Measurements from ENCODE around the gene RPS16. TPM values are rescaled to one million over a fixed set of nuclear protein-coding genes. Genes with fewer than 3 reads are reported as not detected.

Gene RPS16
- total RNA-seq, 4 donors from 2014 or later = 718 to 1,665 (median 1,335) TPM

GRCh38 chr19:39470724-39471339 is 35.1 kb upstream of the RPS16 start:
- peaks cover 0 to 76% (median 35%) of the 10 kb centered on the region in 4 donors for H3K36me3 ChIP-seq
- H3K27ac ChIP-seq = no peak overlapping the region
- no peaks in the 10 kb centered on the region for H3K4me1 ChIP-seq
- H3K27me3 ChIP-seq = no peaks in the 10 kb centered on the region
- DNase-seq = no peak
- H3K9me3 ChIP-seq = no peaks in the 10 kb centered on the region
- H3K4me3 ChIP-seq = no peak overlapping the region
- intact Hi-C loops (cut with DNase I; ENCODE audit: low total_unique reads) = loop anchor here (10.0 kb wide), 1 partner anchor 64 kb away; the partner anchor contains the start of gene EID2B
- in situ Hi-C loops (cut with MboI; ENCODE audit: low pct_ligation_motif_present in 1 of 4, low pct_unique_long_range_greater_than_20kb in 1 of 4, low sequenced_read_pairs in 3 of 4) = no loop called here
- no peak for TF ChIP-seq POLR2A (IDR thresholded peaks at IDR 0.05)
- TF ChIP-seq POLR2AphosphoS5 (IDR thresholded peaks at IDR 0.05) = no peak
- no peak for TF ChIP-seq CTCF (IDR thresholded peaks at IDR 0.05)
- TF ChIP-seq EP300 (IDR thresholded peaks at IDR 0.05; ENCODE audit: low read depth) = no peak
- WGBS, 2 donors (ENCODE audit: low coverage in 1 of 2) = 84 to 100% methylated on average over 1 to 7 of the region's 7 CpGs

GRCh38 chr19:39469567-39469966 is 33.8 kb upstream of the RPS16 start:
- DNase-seq = no peak
- Histone ChIP-seq H3K4me1 (no peaks in the 10 kb centered on the region), H3K9me3 (no peaks in the 10 kb centered on the region), H3K36me3 (peaks cover 0 to 86% (median 39%) of the 10 kb centered on the region in 4 donors), H3K4me3 (no peak overlapping the region), H3K27me3 (no peaks in the 10 kb centered on the region), H3K27ac (no peak overlapping the region)
- WGBS, 2 donors (ENCODE audit: low coverage in 1 of 2) = 81% methylated on average over 6 of the region's 6 CpGs; no CpG with 5 or more reads in 1 of the 2 donors
- in situ Hi-C loops (cut with MboI; ENCODE audit: low pct_ligation_motif_present in 1 of 4, low pct_unique_long_range_greater_than_20kb in 1 of 4, low sequenced_read_pairs in 3 of 4) = no loop called here
- TF ChIP-seq POLR2AphosphoS5 (IDR thresholded peaks at IDR 0.05) = no peak
- no peak for TF ChIP-seq POLR2A (IDR thresholded peaks at IDR 0.05)
- TF ChIP-seq CTCF (IDR thresholded peaks at IDR 0.05) = no peak
- intact Hi-C loops (cut with DNase I; ENCODE audit: low total_unique reads) = no loop called here

DNA sequence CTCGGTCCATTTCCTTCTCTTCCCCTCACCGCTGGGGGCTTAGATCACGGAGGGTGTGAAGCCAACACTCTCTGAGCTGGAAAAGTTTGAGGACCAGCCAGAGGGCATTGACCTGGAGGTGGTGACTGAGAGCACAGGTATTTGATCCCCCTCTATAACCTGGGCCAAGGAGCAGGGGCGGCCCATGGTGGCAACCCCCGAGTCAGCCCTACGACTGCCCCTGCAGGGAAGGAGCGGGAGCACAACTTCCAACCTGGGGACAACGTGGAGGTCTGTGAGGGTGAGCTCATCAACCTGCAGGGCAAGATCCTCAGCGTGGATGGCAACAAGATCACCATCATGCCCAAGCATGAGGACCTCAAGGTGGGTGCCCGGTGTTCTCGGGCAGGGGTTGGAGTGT is 33.3 kb upstream of the RPS16 start:
- WGBS, 2 donors (ENCODE audit: low coverage in 1 of 2) = 92% methylated on average over 11 of the region's 11 CpGs; no CpG with 5 or more reads in 1 of the 2 donors
- H3K27me3 ChIP-seq = no peaks in the 10 kb centered on the region
- no peak for TF ChIP-seq CTCF (IDR thresholded peaks at IDR 0.05)
- no peak for TF ChIP-seq POLR2AphosphoS5 (IDR thresholded peaks at IDR 0.05)
- TF ChIP-seq POLR2A (IDR thresholded peaks at IDR 0.05) = no peak
- no peak for TF ChIP-seq EP300 (IDR thresholded peaks at IDR 0.05; ENCODE audit: low read depth)
- no peak overlapping the region for H3K27ac ChIP-seq
- H3K9me3 ChIP-seq = no peaks in the 10 kb centered on the region
- no peak overlapping the region for H3K4me3 ChIP-seq
- in situ Hi-C loops (cut with MboI; ENCODE audit: low pct_ligation_motif_present in 1 of 4, low pct_unique_long_range_greater_than_20kb in 1 of 4, low sequenced_read_pairs in 3 of 4) = no loop called here
- H3K36me3 ChIP-seq = peaks cover 0 to 88% (median 42%) of the 10 kb centered on the region in 4 donors
- H3K4me1 ChIP-seq = no peaks in the 10 kb centered on the region
- DNase-seq = no peak
- intact Hi-C loops (cut with DNase I; ENCODE audit: low total_unique reads) = no loop called here

DNA sequence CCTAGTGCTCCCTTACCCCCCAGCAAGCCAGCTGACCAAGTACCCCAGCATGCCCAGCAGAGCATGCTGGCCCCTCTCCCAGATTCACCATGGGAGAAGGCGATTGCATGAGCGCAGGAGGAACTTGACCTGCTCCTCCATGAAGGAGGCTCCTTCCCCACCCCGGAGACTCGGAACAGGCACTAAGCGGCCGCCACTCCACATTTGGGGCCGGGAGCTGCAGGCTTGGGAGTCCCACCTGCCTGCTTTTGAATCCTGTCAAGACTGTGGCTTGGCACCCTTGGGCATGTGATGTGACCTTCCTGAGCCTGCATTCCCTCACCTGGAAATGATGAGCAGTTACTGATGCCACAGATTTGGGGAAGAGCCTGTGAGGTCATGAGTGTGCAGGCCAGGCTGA is 32.2 kb upstream of the RPS16 start:
- intact Hi-C loops (cut with DNase I; ENCODE audit: low total_unique reads) (no loop called here), in situ Hi-C loops (cut with MboI; ENCODE audit: low pct_ligation_motif_present in 1 of 4, low pct_unique_long_range_greater_than_20kb in 1 of 4, low sequenced_read_pairs in 3 of 4) (no loop called here)
- WGBS, 2 donors (ENCODE audit: low coverage in 1 of 2) = 88 to 100% methylated on average over 3 to 4 of the region's 7 CpGs
- no peaks in the 10 kb centered on the region for H3K9me3 ChIP-seq
- no peaks in the 10 kb centered on the region for H3K4me1 ChIP-seq
- peaks cover 0 to 87% (median 44%) of the 10 kb centered on the region in 4 donors for H3K36me3 ChIP-seq
- no peak overlapping the region for H3K4me3 ChIP-seq
- no peak for DNase-seq
- TF ChIP-seq CTCF (IDR thresholded peaks at IDR 0.05) (no peak), EP300 (IDR thresholded peaks at IDR 0.05; ENCODE audit: low read depth) (no peak), POLR2AphosphoS5 (IDR thresholded peaks at IDR 0.05) (no peak), POLR2A (IDR thresholded peaks at IDR 0.05) (no peak)
- no peaks in the 10 kb centered on the region for H3K27me3 ChIP-seq
- no peak overlapping the region for H3K27ac ChIP-seq
